Astrocyte (in vitro differentiated cells and primary cell): ENCODE data around the gene POU2F1. TPM values are rescaled to one million over a fixed set of nuclear protein-coding genes. Genes with fewer than 3 reads are reported as not detected.

Experiments used
- DNase-seq: peaks from one replicate; pipeline ENCODE4 v3.0.0-alpha.2; 2010; ENCODE audit warnings: low read depth
- FAIRE-seq: peaks from 2 replicates; lab custom pipeline; 2011; peaks lifted over from hg19 to GRCh38; lab: Jason Lieb, UNC
- H2AFZ ChIP-seq: 2 replicates; pipeline ENCODE4 v1.6.0; 2012; ENCODE audit warnings: low read depth, low read length, inconsistent platforms
- H3K27ac ChIP-seq: 2 replicates; pipeline ENCODE4 v1.5.1; 2011; ENCODE audit warnings: low read depth, low read length, inconsistent platforms
- H3K27me3 ChIP-seq: 2 replicates; pipeline ENCODE4 v1.6.0; 2011; ENCODE audit warnings: low read length, inconsistent platforms; ENCODE audit not compliant: insufficient read depth
- H3K36me3 ChIP-seq: 2 replicates; pipeline ENCODE4 v1.5.1; 2011; ENCODE audit warnings: low read length, inconsistent platforms; ENCODE audit not compliant: insufficient read depth
- H3K4me1 ChIP-seq: 2 replicates; pipeline ENCODE4 v1.5.1; 2011; ENCODE audit warnings: low read length, inconsistent platforms; ENCODE audit not compliant: insufficient read depth
- H3K4me2 ChIP-seq: 2 replicates; pipeline ENCODE4 v1.6.0; 2012; ENCODE audit warnings: low read length, inconsistent platforms
- H3K4me3 ChIP-seq: 2 replicates; pipeline ENCODE4 v1.5.1; 2011; ENCODE audit warnings: low read depth, mild to moderate bottlenecking, low read length, inconsistent platforms; ENCODE audit not compliant: insufficient read depth
- H3K79me2 ChIP-seq: 2 replicates; pipeline ENCODE4 v1.6.0; 2012; ENCODE audit warnings: mild to moderate bottlenecking, low read length, inconsistent platforms; ENCODE audit not compliant: insufficient read depth
- H3K9ac ChIP-seq: 2 replicates; pipeline ENCODE4 v1.6.0; 2012; ENCODE audit warnings: mild to moderate bottlenecking, low read length, inconsistent platforms
- H3K9me3 ChIP-seq: 2 replicates; pipeline ENCODE4 v1.5.1; 2012; ENCODE audit warnings: low read depth, mild to moderate bottlenecking, low read length, inconsistent platforms; ENCODE audit not compliant: insufficient read depth
- H4K20me1 ChIP-seq: 2 replicates; pipeline ENCODE4 v1.6.0; 2012; ENCODE audit warnings: low read length, inconsistent platforms; ENCODE audit not compliant: insufficient read depth
- H3K27ac Mint-ChIP-seq: one replicate; pipeline ENCODE4 v1.8.0; 2021; ENCODE audit warnings: mild to moderate bottlenecking, mixed read lengths; ENCODE audit not compliant: unreplicated experiment
- H3K27me3 Mint-ChIP-seq: one replicate; pipeline ENCODE4 v1.8.0; 2021; ENCODE audit warnings: low read depth, mixed read lengths; ENCODE audit not compliant: unreplicated experiment
- H3K36me3 Mint-ChIP-seq: one replicate; pipeline ENCODE4 v1.8.0; 2021; ENCODE audit warnings: low read depth, mixed read lengths; ENCODE audit not compliant: unreplicated experiment
- H3K4me1 Mint-ChIP-seq: one replicate; pipeline ENCODE4 v1.8.0; 2021; ENCODE audit warnings: low read depth, mixed read lengths; ENCODE audit not compliant: unreplicated experiment
- H3K4me3 Mint-ChIP-seq: one replicate; pipeline ENCODE4 v1.8.0; 2021; ENCODE audit warnings: mild to moderate bottlenecking, moderate library complexity, mixed read lengths; ENCODE audit not compliant: unreplicated experiment
- H3K9me3 Mint-ChIP-seq: one replicate; pipeline ENCODE4 v1.8.0; 2021; ENCODE audit warnings: mild to moderate bottlenecking, mixed read lengths; ENCODE audit not compliant: unreplicated experiment
- EZH2 ChIP-seq: IDR thresholded peaks from 2 replicates; pipeline ENCODE4 v1.6.1; 2012; ENCODE audit warnings: mild to moderate bottlenecking, low read length, inconsistent platforms; ENCODE audit not compliant: insufficient read depth
- total RNA-seq: library from RNA; stranded (reverse); gene quantifications from 2 replicates; pipeline ENCODE4 v1.2.1, GENCODE V29; 2021
- TF ChIP-seq, protein P1 (sequence below): IDR thresholded peaks from 2 replicates; pipeline ENCODE4 v1.5.1; 2011; ENCODE audit warnings: low read depth, mild to moderate bottlenecking, inconsistent platforms, low read length, moderate library complexity; ENCODE audit not compliant: insufficient read depth

The POU2F1 gene
- total RNA-seq, 1 donor from 2014 or later: 21.7 TPM

DNA sequence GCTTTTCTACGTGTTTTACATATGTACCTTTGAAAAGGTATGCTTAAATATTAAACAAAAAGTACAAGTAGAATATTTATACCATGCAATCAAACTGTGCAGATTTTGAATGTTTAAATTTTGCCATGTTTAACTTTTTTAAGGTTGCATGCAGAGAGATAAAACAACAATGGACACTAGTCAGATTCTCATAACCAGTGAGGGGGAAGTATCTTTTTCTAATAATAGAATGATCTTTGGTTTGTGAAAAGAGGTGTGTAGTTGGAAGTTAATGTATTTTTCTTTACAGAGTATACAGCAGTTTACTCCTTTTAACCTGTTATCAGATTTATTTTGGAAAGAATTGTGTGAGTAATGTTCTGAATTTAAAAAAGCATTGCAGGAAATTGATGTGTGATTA, 27.1 kb downstream of the POU2F1 start:
- TF ChIP-seq, protein P1, sequence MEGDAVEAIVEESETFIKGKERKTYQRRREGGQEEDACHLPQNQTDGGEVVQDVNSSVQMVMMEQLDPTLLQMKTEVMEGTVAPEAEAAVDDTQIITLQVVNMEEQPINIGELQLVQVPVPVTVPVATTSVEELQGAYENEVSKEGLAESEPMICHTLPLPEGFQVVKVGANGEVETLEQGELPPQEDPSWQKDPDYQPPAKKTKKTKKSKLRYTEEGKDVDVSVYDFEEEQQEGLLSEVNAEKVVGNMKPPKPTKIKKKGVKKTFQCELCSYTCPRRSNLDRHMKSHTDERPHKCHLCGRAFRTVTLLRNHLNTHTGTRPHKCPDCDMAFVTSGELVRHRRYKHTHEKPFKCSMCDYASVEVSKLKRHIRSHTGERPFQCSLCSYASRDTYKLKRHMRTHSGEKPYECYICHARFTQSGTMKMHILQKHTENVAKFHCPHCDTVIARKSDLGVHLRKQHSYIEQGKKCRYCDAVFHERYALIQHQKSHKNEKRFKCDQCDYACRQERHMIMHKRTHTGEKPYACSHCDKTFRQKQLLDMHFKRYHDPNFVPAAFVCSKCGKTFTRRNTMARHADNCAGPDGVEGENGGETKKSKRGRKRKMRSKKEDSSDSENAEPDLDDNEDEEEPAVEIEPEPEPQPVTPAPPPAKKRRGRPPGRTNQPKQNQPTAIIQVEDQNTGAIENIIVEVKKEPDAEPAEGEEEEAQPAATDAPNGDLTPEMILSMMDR: no peak
- no peak for TF ChIP-seq EZH2
- Mint-ChIP-seq H3K4me3 (no peak overlapping the region), H3K27me3 (no peaks in the 10 kb centered on the region), H3K4me1 (peaks cover 10% of the 10 kb centered on the region), H3K27ac (no peak overlapping the region), H3K36me3 (peaks cover 8% of the 10 kb centered on the region), H3K9me3 (peaks cover 5% of the 10 kb centered on the region)
- Histone ChIP-seq H3K79me2 (peaks cover 57% of the 10 kb centered on the region), H2AFZ (no peak overlapping the region), H3K9ac (no peak overlapping the region), H3K4me2 (no peak overlapping the region), H3K36me3 (no peaks in the 10 kb centered on the region), H3K4me1 (no peaks in the 10 kb centered on the region), H4K20me1 (peaks cover 36% of the 10 kb centered on the region), H3K27ac (no peak overlapping the region), H3K27me3 (no peaks in the 10 kb centered on the region), H3K4me3 (no peak overlapping the region), H3K9me3 (no peaks in the 10 kb centered on the region)
- no peak for FAIRE-seq
- no peak for DNase-seq

DNA sequence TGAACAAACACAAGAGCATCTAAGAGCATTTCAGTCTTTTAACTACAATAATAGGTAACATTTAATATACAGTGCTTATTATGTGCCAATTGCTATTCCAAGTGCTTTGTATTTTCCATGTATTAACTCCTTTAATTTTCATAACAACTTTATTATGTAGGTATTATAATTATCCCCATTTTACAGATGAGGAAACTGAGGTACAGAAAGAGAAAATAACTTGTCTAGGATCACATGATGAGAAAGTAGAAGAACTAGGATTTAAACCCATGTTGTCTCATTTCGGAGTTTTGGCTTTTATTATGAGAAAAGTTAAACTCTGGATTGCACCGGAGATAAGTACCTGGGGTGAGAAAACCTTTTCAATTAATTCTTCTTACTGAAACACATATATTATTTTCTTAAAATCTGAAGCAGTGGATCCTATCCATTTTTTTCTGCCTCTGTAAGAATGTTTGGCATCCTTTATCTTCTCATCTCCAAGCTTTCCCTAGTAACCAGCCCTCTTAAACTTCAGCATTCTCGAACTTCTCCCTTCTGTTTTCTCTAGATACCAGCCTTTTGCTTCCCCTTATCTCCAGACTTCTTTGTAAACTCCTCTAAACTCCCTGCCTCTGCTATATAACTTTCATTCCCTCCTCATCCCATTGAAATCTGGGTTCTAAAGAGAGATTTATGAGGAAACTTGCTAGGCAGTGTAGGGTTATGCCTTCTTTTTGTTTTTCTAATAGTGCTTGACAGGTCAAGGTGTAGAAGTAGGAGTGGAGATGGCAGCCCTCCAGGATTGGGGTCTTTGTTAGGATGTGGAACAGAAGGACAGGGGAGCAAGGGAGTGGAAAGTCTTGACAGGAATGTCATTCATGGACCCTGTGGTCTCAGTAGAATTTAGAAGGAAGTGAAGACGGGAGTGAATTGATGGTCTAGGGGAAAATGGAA, 28.3 kb downstream of the POU2F1 start:
- no peaks in the 10 kb centered on the region for H3K27me3 ChIP-seq
- no peak overlapping the region for H3K4me3 ChIP-seq
- no peak overlapping the region for H2AFZ ChIP-seq
- FAIRE-seq: no peak
- Mint-ChIP-seq H3K36me3 (peaks cover 5% of the 10 kb centered on the region), H3K27ac (no peak overlapping the region), H3K27me3 (no peaks in the 10 kb centered on the region), H3K4me1 (peaks cover 10% of the 10 kb centered on the region), H3K9me3 (peaks cover under 1% of the 10 kb centered on the region), H3K4me3 (no peak overlapping the region)
- H3K4me1 ChIP-seq: no peaks in the 10 kb centered on the region
- H4K20me1 ChIP-seq: peaks cover 29% of the 10 kb centered on the region
- no peak overlapping the region for H3K9ac ChIP-seq
- no peaks in the 10 kb centered on the region for H3K9me3 ChIP-seq
- TF ChIP-seq EZH2: no peak
- TF ChIP-seq, protein P1: no peak
- peaks cover 60% of the 10 kb centered on the region for H3K79me2 ChIP-seq
- no peaks in the 10 kb centered on the region for H3K36me3 ChIP-seq
- H3K27ac ChIP-seq: no peak overlapping the region
- no peak overlapping the region for H3K4me2 ChIP-seq
- no peak for DNase-seq

DNA sequence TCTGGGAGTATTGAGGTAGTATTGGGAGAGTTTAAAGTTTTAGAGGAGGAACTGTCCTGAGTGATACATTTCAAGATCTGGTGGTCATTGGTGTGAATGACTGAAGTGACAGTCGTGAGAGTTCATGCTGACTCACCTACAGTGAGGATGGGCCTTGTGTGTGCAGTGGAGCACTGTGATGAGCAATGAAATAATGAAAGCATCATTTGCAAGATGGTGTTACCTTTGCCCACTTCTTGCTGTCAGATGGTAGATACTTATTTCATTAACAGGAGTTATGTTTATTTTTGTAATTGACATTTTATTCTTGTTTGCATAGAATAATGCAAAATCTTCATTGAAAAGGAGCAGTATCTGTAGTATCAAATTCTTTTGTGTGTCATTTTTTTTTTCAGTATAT, 29.0 kb downstream of the POU2F1 start:
- Mint-ChIP-seq H3K27me3 (no peaks in the 10 kb centered on the region), H3K4me1 (peaks cover 10% of the 10 kb centered on the region), H3K4me3 (no peak overlapping the region), H3K27ac (no peak overlapping the region), H3K36me3 (peaks cover under 1% of the 10 kb centered on the region), H3K9me3 (no peaks in the 10 kb centered on the region)
- Histone ChIP-seq H3K9ac (no peak overlapping the region), H3K79me2 (peaks cover 59% of the 10 kb centered on the region), H3K27me3 (no peaks in the 10 kb centered on the region), H3K4me1 (no peaks in the 10 kb centered on the region), H3K36me3 (no peaks in the 10 kb centered on the region), H3K4me3 (no peak overlapping the region), H3K4me2 (no peak overlapping the region), H4K20me1 (peaks cover 23% of the 10 kb centered on the region), H2AFZ (no peak overlapping the region), H3K9me3 (no peaks in the 10 kb centered on the region), H3K27ac (no peak overlapping the region)
- TF ChIP-seq, protein P1: no peak
- no peak for TF ChIP-seq EZH2
- FAIRE-seq: no peak
- no peak for DNase-seq
